ENCODE data around the gene EXT2.

The EXT2 gene

GRCh38 chr11:44269369-44270351, 174.2 kb downstream of the EXT2 start:
- DNase-seq, result no peak

- no peak for DNase-seq
Measured at GRCh38 chr11:44270403-44271273, 175.2 kb downstream of the EXT2 start.

GRCh38 chr11:44271286-44271685, 175.8 kb downstream of the EXT2 start:
- DNase-seq, result no peak

- no peak for DNase-seq
Measured at GRCh38 chr11:44274404-44274803, 178.9 kb downstream of the EXT2 start.

GRCh38 chr11:44275241-44275640, 179.8 kb downstream of the EXT2 start:
- no peak for DNase-seq

- no peak for DNase-seq
Measured at GRCh38 chr11:44275961-44276550, 180.6 kb downstream of the EXT2 start.

- no peak for DNase-seq
Measured at GRCh38 chr11:44277196-44278090, 182.0 kb downstream of the EXT2 start.

- DNase-seq, result no peak
Measured at GRCh38 chr11:44279483-44279882, 184.0 kb downstream of the EXT2 start.

- no peak for DNase-seq
Measured at GRCh38 chr11:44280257-44280656, 184.8 kb downstream of the EXT2 start.

- no peak for DNase-seq
Measured at GRCh38 chr11:44281151-44281550, 185.7 kb downstream of the EXT2 start.

GRCh38 chr11:44282620-44283019, 187.1 kb downstream of the EXT2 start:
- no peak for DNase-seq

- DNase-seq, result no peak
Measured at GRCh38 chr11:44285756-44286155, 190.3 kb downstream of the EXT2 start.

- peak; percentile 74 for DNase-seq
Measured at GRCh38 chr11:44286268-44286880, 190.9 kb downstream of the EXT2 start.

GRCh38 chr11:44286911-44287310, 191.4 kb downstream of the EXT2 start:
- DNase-seq, result no peak

GRCh38 chr11:44288133-44288526, 192.7 kb downstream of the EXT2 start:
- no peak for DNase-seq

- DNase-seq, result no peak
Measured at GRCh38 chr11:44290208-44290607, 194.7 kb downstream of the EXT2 start.
